Right lobe of liver (tissue), 4 donors: Measurements from ENCODE around the gene ZCRB1.
"Not testable (repeated sequence)": the region's sequence is repeated elsewhere in the genome, so short reads cannot be mapped to it uniquely, and the experiment has no call there.

Source experiments
- POLR2A ChIP-seq: fragments of 450-650 bp; IDR thresholded peaks from one replicate; pipeline ENCODE4 v1.6.1; 2017; ENCODE audit warnings: antibody characterized with exemption, mild to moderate bottlenecking
- TF ChIP-seq, protein P1 (sequence below), 4 donors: fragments of 200-600 bp in 3 of 4; fragments of 450-650 bp in 1 of 4; IDR thresholded peaks; one replicate each; pipeline versions ENCODE4 v1.5.1 to v1.8.0; 2016 to 2022; ENCODE audit warnings: antibody characterized with exemption in 4 of 4, mild to moderate bottlenecking in 2 of 4
- donor health status: DM: no; HTN: no; CAD: no.
- donor health status: DM: no; HTN: no; CAD: no.
- donor health status: DM: no; HTN: yes; CAD: no.

- TF ChIP-seq, protein P1, sequence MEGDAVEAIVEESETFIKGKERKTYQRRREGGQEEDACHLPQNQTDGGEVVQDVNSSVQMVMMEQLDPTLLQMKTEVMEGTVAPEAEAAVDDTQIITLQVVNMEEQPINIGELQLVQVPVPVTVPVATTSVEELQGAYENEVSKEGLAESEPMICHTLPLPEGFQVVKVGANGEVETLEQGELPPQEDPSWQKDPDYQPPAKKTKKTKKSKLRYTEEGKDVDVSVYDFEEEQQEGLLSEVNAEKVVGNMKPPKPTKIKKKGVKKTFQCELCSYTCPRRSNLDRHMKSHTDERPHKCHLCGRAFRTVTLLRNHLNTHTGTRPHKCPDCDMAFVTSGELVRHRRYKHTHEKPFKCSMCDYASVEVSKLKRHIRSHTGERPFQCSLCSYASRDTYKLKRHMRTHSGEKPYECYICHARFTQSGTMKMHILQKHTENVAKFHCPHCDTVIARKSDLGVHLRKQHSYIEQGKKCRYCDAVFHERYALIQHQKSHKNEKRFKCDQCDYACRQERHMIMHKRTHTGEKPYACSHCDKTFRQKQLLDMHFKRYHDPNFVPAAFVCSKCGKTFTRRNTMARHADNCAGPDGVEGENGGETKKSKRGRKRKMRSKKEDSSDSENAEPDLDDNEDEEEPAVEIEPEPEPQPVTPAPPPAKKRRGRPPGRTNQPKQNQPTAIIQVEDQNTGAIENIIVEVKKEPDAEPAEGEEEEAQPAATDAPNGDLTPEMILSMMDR (IDR thresholded peaks at IDR 0.05): not testable (repeated sequence)
- TF ChIP-seq POLR2A: not testable (repeated sequence)
These were observed 23.5 kb upstream of the ZCRB1 start for GRCh38 chr12:42349119-42350020.
